ENCODE results near the gene SAMD10. TPM values are rescaled to one million over a fixed set of nuclear protein-coding genes. Genes with fewer than 3 reads are reported as not detected.
A peak's percentile ranks its signal among the peaks of the same experiment; 100 is the strongest.

Gene SAMD10
- total RNA-seq, 1 donor from 2014 or later = 3.8 TPM

DNA sequence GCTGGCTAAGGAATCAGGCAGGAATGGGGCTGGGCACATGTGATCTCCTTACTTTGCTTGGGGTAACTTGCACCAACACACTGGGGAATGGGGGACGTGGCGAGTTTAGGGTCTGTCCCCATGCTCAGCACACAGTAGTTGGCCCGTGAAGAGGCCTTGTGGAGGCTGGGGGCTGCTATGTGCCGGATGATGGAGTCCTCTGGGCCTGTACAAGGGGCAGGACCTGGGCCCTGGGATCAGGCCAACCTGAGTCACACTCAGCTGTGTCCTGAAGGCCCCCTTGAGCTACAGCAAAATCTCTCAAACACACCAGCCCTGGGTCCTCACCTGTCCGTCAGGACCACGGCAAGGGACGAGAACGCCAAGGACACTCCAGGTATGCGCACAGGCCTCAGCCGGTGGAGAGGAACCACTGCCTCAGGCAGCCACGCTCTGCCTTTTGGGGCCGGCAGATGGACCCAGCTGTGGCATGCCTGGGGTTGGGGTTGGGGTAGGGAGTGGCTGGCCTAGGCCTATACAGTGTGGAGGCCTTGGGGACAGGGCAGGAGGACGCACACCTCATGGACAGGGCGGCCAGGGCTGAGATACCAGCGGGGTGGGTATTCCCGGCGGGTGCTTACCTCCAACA is 34.3 kb downstream of the SAMD10 start:
- no peak for TF ChIP-seq CTCF (IDR thresholded peaks at IDR 0.05)
- no peak overlapping the region for H3K4me3 Mint-ChIP-seq (ENCODE audit: unreplicated experiment)
- no peaks in the 10 kb centered on the region for H3K27me3 Mint-ChIP-seq (ENCODE audit: low read depth)
- DNase-seq (ENCODE audit: low spot score) = no peak
- peaks cover 3% of the 10 kb centered on the region for H3K36me3 Mint-ChIP-seq (ENCODE audit: low read depth)
- no peaks in the 10 kb centered on the region for H3K9me3 Mint-ChIP-seq (ENCODE audit: low read depth)
- no peak overlapping the region for H3K27ac Mint-ChIP-seq (ENCODE audit: unreplicated experiment)
- H3K4me1 Mint-ChIP-seq (ENCODE audit: low read depth) = peaks cover 26% of the 10 kb centered on the region

DNA sequence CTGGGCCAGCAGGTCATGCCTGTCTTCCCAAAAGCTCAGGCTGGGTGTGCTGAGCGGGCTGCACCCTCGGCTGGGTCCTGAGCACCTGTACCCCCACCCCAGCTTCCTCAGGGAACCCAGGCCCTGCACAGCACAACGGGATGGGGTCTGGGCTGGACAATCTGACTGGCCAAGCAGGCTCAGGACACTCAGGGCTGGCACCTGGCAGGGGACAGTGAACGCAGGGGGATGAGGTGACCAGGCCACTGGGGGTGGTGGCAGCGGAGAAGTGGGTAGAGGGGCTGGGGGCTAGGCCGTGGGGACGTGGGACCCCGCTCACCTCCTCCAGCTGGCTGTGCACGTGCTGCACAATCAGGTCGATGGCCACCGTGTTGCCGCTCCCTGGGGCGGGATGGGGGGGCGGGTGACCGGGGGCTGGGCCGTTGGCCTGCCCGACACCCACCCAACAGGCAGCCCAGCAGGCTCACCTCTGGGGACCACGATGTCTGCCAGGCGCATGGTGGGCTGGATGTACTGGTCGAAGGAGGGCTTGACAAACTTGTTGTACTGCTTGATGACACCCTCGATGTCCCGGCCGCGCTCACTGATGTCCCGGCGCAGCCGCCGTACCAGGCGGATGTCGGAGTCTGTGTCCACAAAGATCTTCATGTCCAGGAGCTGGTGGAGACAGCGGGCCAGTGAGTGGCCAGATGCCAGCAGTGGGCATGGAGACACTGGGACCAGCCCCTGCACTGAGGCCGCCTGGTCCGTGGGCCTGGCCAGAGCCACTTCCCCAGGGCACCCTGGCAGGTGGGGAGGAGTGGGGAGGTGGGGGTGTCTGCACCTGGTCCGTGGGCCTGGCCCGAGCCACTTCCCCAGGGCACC is 35.1 kb downstream of the SAMD10 start:
- Mint-ChIP-seq H3K27ac (ENCODE audit: unreplicated experiment) (peak overlapping the region; percentile 8), H3K4me1 (ENCODE audit: low read depth) (peaks cover 19% of the 10 kb centered on the region), H3K9me3 (ENCODE audit: low read depth) (no peaks in the 10 kb centered on the region)

DNA sequence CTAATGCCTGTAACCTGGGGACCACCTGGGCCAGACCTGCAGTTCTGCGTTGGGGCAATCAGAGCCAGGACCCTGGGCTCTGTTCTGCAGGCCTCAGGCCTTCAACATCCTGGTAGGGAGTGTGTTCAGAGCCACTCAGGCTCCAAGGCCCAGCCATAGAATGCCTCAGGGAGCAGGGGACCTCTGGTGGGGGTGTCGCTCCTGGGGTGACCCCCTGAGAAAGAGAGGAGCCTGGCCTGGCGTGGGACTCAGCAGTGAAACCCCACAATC is 35.7 kb downstream of the SAMD10 start:
- TF ChIP-seq CTCF (IDR thresholded peaks at IDR 0.05) = no peak
- Mint-ChIP-seq H3K27ac (ENCODE audit: unreplicated experiment) (no peak overlapping the region), H3K9me3 (ENCODE audit: low read depth) (no peaks in the 10 kb centered on the region), H3K4me1 (ENCODE audit: low read depth) (peaks cover 14% of the 10 kb centered on the region), H3K27me3 (ENCODE audit: low read depth) (no peaks in the 10 kb centered on the region), H3K4me3 (ENCODE audit: unreplicated experiment) (no peak overlapping the region), H3K36me3 (ENCODE audit: low read depth) (peaks cover 3% of the 10 kb centered on the region)
- no peak for DNase-seq (ENCODE audit: low spot score)

More for the DNA sequence above, 35.1 kb downstream of the SAMD10 start:
- Mint-ChIP-seq H3K36me3 (ENCODE audit: low read depth) (peaks cover 3% of the 10 kb centered on the region), H3K27me3 (ENCODE audit: low read depth) (no peaks in the 10 kb centered on the region), H3K4me3 (ENCODE audit: unreplicated experiment) (no peak overlapping the region)
- no peak for TF ChIP-seq CTCF (IDR thresholded peaks at IDR 0.05)
- DNase-seq (ENCODE audit: low spot score) = no peak

- no peak for TF ChIP-seq CTCF (IDR thresholded peaks at IDR 0.05)
- Mint-ChIP-seq H3K27me3 (ENCODE audit: low read depth) (no peaks in the 10 kb centered on the region), H3K4me1 (ENCODE audit: low read depth) (peaks cover 10% of the 10 kb centered on the region), H3K4me3 (ENCODE audit: unreplicated experiment) (no peak overlapping the region), H3K9me3 (ENCODE audit: low read depth) (no peaks in the 10 kb centered on the region), H3K27ac (ENCODE audit: unreplicated experiment) (no peak overlapping the region), H3K36me3 (ENCODE audit: low read depth) (peaks cover 3% of the 10 kb centered on the region)
- peak; percentile 91 for DNase-seq (ENCODE audit: low spot score)
Observed at GRCh38 chr20:63942969-63943807, 36.3 kb downstream of the SAMD10 start.

Measured in chondrocyte (in vitro differentiated cells).